Brain microvascular endothelial cell (primary cell): Measurements from ENCODE around the gene SLC22A1.
A peak's percentile ranks its signal among the peaks of the same experiment; 100 is the strongest.

ENCODE experiments used
- DNase-seq: peaks from one replicate; pipeline ENCODE4 v3.0.0-alpha.2; 2020
- H3K27ac ChIP-seq: fragments of 250-450 bp; sonication (Bioruptor Pico); 2 replicates; pipeline ENCODE4 v1.5.1; 2020; ENCODE audit warnings: mild to moderate bottlenecking, moderate library complexity
- H3K27me3 ChIP-seq: fragments of 250-450 bp; sonication (Bioruptor Pico); replicated peaks from 2 replicates; pipeline ENCODE4 v1.5.1; 2020; ENCODE audit warnings: mild to moderate bottlenecking
- H3K36me3 ChIP-seq: fragments of 250-450 bp; sonication (Bioruptor Pico); replicated peaks from 2 replicates; pipeline ENCODE4 v1.5.1; 2020; ENCODE audit warnings: mild to moderate bottlenecking
- H3K4me3 ChIP-seq: 2 replicates; pipeline ENCODE4 v1.5.1; 2011; ENCODE audit warnings: low read depth, mild to moderate bottlenecking, control low read depth, low read length, moderate library complexity
- in situ Hi-C: cut with HindIII; loops from 2 replicates; pipeline ENCODE4 v1.10.0; 2017; ENCODE audit warnings: low sequenced_read_pairs, low pct_ligation_motif_present
- TF ChIP-seq, protein P1 (sequence below): IDR thresholded peaks from 2 replicates; pipeline ENCODE4 v1.5.1; 2011; ENCODE audit warnings: low read depth, mild to moderate bottlenecking, moderate library complexity, low read length, control low read depth, inconsistent platforms; ENCODE audit errors: missing control alignments

SLC22A1 gene

DNA sequence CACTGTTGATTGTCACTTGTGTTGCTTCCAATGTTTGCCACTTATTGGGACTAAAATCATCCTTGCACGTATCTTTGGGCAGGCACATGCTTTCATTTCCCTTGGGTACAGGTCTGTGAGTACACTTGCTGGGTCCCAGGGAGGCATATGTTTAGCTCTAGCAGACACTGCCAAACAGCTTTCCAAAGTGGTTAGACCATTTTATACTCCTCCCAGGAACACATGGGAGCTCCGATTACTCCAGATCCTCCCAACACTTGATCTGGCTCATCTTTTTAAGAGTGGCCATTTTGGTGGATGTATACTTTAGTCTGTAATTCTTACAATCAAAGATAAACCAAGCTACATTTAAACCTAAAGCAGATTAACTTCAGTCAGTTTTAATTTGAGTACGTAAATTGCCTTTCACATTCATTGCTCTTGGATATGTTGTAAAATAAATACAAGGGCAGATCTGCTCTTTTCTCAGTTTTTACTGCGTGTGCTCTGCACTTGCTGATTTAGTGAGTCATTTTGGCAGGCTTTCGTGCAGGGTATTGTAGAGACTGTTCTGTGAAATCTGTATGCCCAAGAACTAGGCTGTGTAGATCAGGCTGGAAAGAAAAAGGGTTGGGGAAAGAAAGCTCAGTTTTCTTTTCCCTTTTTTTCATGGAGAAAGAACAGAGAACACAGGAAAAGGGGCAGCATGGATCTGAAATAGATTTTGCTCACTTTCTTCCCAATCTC lies 19.5 kb downstream of the SLC22A1 start:
- H3K4me3 ChIP-seq = no peak overlapping the region
- no peaks in the 10 kb centered on the region for H3K36me3 ChIP-seq
- in situ Hi-C loops = no loop called here
- no peaks in the 10 kb centered on the region for H3K27me3 ChIP-seq
- TF ChIP-seq, protein P1, sequence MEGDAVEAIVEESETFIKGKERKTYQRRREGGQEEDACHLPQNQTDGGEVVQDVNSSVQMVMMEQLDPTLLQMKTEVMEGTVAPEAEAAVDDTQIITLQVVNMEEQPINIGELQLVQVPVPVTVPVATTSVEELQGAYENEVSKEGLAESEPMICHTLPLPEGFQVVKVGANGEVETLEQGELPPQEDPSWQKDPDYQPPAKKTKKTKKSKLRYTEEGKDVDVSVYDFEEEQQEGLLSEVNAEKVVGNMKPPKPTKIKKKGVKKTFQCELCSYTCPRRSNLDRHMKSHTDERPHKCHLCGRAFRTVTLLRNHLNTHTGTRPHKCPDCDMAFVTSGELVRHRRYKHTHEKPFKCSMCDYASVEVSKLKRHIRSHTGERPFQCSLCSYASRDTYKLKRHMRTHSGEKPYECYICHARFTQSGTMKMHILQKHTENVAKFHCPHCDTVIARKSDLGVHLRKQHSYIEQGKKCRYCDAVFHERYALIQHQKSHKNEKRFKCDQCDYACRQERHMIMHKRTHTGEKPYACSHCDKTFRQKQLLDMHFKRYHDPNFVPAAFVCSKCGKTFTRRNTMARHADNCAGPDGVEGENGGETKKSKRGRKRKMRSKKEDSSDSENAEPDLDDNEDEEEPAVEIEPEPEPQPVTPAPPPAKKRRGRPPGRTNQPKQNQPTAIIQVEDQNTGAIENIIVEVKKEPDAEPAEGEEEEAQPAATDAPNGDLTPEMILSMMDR = no peak
- peak; percentile 71 for DNase-seq
- peak overlapping the region; percentile 52 for H3K27ac ChIP-seq

DNA sequence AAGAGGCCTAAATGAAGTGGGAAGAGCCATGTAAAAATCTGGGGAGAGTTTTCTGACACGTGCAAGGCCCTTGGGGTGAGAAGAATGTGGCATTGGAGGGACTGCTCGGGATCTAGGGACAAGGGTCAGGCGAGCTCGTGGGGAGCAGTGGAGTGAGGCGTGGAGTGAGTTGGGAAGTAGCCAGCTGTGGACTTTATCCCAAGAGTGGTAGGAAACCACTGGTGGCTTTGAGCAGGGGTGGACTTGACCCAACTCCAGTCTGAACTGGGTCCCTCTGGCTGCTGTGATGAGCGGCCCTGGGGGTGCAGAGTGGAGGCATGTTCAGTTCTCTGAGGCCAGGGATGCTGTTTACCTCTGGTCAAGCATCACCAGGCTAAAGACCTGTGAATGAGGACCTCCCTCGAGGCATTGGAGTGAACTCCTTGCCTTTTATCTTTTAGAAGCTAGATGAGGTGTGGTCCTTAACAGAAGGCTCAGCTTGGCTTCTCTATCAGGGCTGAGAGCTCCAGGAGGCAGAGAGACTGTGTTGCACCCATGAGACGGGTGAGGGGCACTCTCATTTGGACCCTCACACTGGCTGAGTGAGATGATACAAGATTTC lies 20.6 kb downstream of the SLC22A1 start:
- no peak overlapping the region for H3K27ac ChIP-seq
- in situ Hi-C loops = no loop called here

DNA sequence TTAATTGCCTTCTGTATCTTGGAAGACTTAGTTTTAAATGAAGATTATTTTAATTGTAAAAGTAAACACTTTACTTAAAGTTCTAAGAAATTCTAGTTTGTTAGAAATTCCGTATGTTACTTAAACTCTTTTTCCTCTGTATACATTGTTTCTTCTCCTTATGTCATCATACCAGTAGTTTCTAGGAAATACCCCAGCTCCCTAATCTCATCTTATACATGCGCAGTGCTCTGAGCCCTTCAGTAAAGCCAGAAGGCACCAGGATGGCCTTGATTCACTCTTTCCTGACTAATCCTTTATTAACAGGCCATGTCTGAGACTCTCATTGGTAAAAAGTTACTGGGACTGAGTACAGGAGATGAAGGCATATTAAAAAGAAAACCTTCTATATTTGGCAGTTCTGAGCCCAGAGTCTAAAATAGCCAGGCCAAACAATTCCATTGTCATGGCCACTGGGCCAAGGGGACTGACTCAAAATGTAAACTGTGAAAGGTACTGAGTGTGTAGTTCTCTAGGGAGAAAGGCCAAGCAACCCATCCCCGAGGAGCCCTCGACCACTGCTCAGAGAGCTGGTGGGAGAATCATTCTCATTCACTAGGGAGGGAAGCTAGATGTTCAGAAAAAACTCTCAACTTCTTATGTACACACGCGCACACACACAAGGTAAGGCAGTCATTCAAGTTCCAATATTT lies 25.0 kb downstream of the SLC22A1 start:
- TF ChIP-seq, protein P1 = no peak
- in situ Hi-C loops = no loop called here

More for the DNA sequence above, 20.6 kb downstream of the SLC22A1 start:
- H3K27me3 ChIP-seq = no peaks in the 10 kb centered on the region
- TF ChIP-seq, protein P1 = no peak
- no peaks in the 10 kb centered on the region for H3K36me3 ChIP-seq
- H3K4me3 ChIP-seq = no peak overlapping the region
- DNase-seq = no peak

DNA sequence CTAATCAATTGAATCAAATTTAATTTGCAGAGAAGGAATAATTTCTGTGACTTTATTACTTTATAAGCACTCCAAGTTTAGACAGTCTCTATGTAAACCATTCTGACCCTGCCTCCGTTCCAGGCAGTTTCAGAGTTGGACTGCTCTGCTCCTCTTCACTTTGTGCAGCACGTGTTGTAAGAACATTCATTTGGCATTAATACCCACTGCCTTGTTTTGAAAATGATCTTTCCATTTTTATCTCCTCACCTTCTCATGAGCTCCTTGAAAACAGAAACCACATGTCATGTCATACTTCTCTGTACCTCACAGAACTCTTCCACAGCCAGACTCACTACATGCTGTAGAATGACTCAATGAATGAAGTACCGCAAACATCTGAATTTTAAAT lies 25.5 kb downstream of the SLC22A1 start:
- Histone ChIP-seq H3K27me3 (no peaks in the 10 kb centered on the region), H3K4me3 (no peak overlapping the region), H3K27ac (no peak overlapping the region), H3K36me3 (no peaks in the 10 kb centered on the region)
- in situ Hi-C loops = no loop called here
- TF ChIP-seq, protein P1 = no peak
- no peak for DNase-seq

More for the DNA sequence above, 25.0 kb downstream of the SLC22A1 start:
- Histone ChIP-seq H3K36me3 (no peaks in the 10 kb centered on the region), H3K4me3 (no peak overlapping the region), H3K27me3 (no peaks in the 10 kb centered on the region), H3K27ac (no peak overlapping the region)
- DNase-seq = no peak

DNA sequence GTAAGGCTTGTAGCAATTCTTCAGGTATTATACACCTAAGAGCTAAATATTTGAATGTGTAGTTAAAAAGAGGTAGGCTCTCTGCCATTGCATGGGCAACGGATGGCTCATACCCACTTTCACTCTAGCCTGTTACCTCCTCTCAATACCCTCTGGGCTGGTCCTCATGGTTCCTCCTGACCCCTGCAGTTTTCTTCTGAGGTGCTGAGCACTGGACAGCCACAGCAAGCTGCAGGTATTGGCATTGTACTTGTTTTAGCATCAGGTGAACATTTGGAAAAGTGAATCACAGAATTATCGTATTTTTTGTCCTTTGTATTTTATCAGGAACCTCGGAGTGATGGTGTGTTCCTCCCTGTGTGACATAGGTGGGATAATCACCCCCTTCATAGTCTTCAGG lies 32.9 kb downstream of the SLC22A1 start:
- H3K27me3 ChIP-seq = no peaks in the 10 kb centered on the region
- no peak for DNase-seq
- TF ChIP-seq, protein P1 = no peak
- in situ Hi-C loops = no loop called here
- H3K36me3 ChIP-seq = no peaks in the 10 kb centered on the region
- H3K4me3 ChIP-seq = no peak overlapping the region
- no peak overlapping the region for H3K27ac ChIP-seq
